ENCODE data around the gene SLC15A4.

DNA sequence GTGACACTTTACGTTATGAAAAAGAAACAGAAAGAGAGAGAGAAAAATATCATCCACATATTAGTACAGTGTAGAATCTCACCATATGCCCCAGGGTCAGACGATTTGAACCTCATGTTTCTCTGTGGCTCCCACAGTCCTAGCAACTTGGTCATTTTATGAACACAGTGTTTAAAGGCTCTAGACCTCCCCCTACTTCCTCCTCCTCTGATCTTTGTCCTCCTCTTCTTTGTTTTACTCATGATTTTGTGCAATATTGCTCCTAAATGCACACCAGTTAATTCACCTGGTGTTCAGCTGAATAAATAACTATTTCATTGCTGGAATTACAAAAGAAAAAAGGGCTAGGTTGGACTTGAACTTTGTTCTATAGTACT lies 47.7 kb upstream of the SLC15A4 start:
- TF ChIP-seq, protein P1, sequence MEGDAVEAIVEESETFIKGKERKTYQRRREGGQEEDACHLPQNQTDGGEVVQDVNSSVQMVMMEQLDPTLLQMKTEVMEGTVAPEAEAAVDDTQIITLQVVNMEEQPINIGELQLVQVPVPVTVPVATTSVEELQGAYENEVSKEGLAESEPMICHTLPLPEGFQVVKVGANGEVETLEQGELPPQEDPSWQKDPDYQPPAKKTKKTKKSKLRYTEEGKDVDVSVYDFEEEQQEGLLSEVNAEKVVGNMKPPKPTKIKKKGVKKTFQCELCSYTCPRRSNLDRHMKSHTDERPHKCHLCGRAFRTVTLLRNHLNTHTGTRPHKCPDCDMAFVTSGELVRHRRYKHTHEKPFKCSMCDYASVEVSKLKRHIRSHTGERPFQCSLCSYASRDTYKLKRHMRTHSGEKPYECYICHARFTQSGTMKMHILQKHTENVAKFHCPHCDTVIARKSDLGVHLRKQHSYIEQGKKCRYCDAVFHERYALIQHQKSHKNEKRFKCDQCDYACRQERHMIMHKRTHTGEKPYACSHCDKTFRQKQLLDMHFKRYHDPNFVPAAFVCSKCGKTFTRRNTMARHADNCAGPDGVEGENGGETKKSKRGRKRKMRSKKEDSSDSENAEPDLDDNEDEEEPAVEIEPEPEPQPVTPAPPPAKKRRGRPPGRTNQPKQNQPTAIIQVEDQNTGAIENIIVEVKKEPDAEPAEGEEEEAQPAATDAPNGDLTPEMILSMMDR (IDR thresholded peaks at IDR 0.05), result no peak
- TF ChIP-seq POLR2A (IDR thresholded peaks at IDR 0.05), result no peak
